NCI-H1092 (cell line): ENCODE measurements around the gene PTP4A1.
"Not testable (repeated sequence)": the region's sequence is repeated elsewhere in the genome, so short reads cannot be mapped to it uniquely, and the experiment has no call there.

Experiments used
- DNase-seq: peaks from one replicate; lab custom pipeline; 2025; lab: John Stamatoyannopoulos, UW

PTP4A1 gene

GRCh38 chr6:63572044-63572746, at the start of gene PTP4A1, which contains the start of gene LOC128125822:
Gene PTP4A1 (plus strand): TSS chr6:63572480. CDS start chr6:63576881, 4,401 bp downstream.
Gene LOC128125822 (plus strand): TSS chr6:63572480.
- DNase-seq: peak; percentile 78

DNA sequence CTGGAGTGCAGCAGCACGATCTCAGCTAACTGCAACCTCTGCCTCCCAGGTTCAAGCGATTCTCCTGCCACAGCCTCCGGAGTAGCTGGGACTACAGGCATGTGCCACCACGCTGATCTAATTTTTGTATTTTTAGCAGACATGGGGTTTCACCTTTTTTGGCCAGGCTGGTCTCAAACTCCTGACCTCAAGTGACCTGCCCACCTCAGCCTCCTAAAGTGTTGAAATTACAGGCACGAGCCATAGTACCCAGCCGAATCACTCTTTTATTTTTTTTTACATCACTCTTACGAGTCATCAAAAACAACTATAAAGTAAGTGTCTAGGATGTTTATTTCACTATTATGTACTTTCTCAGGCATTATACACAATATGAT, 49.4 kb upstream of the PTP4A1 start:
- not testable (repeated sequence) for DNase-seq

DNA sequence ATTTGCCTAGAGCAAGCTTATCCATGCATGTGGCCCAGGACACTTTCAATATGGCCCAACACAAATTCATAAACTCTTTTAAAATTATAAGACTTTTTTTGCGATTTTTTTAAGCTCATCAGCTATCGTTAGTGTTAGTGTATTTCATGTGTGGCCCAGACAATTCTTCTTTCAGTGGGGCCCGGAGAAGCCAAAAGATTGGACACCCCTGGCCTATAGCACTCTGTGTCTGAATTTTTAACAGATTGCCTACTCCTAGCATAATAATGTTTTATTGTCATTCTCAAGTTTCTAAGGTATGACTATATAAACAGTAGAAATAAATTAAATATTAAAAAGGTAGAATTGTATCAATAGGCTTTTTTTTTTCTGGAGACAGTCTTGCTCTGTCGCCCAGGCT, 48.6 kb upstream of the PTP4A1 start:
- DNase-seq: no peak

GRCh38 chr6:63525186-63525878, 46.9 kb upstream of the PTP4A1 start:
- DNase-seq: no peak

DNA sequence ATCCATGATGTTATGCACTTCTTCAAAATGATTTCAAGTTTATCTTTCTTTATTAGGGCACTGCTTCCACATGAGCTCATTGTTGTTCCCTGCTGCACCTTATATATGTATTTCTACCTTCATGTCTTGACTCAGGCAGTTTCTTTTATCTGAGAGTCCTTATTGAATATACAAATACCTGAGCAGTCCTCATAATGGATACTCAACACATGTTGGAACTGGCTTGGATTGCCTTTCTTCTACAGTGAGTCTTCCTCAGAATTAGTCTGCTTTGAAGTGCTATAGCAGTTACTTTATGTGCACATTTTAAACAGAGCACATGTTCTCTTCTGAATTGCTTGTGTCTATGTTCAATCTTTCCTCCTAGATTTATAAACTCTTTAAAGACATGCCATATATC, 45.3 kb upstream of the PTP4A1 start:
- no peak for DNase-seq

DNA sequence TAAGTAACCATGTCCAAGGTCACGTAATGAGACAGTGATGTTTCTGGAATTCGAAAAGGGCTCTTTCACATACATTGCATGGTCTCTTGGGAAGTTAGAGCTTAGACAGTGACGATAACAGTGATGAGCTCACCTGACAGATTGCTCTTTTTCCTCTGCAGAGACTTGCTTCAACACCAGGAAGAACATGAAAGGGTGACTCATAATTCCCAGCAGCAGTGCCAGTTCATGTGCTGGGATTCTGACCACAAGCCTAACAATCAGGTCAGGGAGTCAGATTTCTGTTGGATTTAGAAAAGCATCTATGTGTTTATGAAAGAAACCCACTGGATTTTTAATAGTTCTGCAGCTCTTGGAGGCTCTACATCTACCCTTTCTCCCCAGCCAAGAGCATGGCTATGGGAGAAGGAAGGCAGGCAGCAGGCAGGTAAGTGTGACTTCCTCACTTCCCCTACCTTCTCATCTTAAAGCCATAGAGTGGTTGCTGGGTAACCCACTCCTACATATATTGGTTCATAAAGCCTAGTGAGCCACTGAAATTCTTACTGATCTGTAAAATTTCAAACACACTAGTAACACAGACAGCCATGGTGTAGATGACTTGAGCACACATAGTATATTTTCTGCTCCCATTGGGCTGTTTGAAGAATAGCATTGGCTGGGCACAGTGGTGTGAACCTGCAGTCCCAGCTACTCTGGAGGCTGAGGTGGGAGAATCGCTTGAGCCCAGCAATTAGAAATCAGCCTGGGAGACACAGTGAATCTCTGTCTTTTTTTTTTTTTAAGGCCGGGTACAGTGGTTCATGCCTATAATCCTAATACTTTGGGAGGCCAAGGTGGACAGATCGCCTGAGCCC, 44.4 kb upstream of the PTP4A1 start:
- DNase-seq: no peak

DNA sequence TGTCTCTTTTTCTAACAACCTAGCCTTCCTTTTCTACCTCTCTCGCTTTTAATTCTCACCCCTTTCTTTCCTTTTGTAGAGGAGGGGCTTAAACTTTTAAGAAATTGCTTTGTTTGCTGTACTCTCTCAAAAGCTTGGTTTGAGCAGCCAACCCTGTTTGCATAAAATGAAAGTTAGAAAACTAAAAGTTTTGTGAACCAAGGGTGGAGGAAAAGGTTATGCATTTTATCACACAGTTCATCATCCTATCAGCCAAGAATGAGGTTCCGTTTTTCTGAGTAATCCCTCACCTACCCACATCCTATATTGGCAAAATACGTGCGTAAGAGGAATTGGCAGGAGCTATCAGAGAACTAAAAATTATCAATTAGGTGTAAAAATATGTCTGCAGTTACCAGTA, 42.8 kb upstream of the PTP4A1 start:
- no peak for DNase-seq

- no peak for DNase-seq
Observed at GRCh38 chr6:63530182-63530581, 42.1 kb upstream of the PTP4A1 start.

DNA sequence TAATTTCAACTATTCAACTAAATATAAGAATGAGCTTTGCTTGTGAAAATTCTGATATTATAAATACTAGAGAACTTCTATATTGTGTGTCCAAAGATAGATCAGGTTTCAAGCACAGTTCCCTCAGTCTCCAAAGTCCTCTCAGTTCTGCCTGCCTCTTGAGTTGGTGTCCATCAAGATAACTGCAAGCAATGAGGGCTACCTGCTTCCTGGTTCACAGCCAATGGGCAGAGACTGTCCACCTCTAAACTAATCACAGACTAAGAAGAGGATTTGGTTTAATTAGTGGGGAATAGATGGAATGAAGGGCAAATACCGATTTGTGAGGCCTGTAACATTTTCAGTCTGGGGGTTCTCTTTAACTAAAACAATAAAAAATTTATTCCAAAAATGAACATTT, 41.3 kb upstream of the PTP4A1 start:
- DNase-seq: no peak

DNA sequence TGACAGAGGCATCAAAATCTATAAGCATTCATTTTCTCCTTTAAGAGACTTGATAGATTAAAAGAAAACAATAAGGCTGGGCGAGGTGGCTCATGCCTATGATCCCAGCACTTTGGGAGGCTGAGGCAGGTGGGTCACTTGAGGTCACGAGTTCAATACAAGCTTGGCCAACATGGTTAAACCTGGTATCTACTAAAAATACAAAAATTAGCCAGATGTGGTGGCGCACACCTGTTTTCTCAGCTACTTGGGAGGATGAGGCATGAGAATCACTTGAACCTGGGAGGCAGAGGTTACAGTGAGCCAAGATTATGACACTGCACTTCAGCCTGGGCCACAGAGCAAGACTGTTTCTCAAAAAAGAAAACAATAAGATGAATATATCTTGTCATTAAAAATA, 39.3 kb upstream of the PTP4A1 start:
- no peak for DNase-seq

- DNase-seq: no peak
Observed at GRCh38 chr6:63533952-63534351, 38.3 kb upstream of the PTP4A1 start.

DNA sequence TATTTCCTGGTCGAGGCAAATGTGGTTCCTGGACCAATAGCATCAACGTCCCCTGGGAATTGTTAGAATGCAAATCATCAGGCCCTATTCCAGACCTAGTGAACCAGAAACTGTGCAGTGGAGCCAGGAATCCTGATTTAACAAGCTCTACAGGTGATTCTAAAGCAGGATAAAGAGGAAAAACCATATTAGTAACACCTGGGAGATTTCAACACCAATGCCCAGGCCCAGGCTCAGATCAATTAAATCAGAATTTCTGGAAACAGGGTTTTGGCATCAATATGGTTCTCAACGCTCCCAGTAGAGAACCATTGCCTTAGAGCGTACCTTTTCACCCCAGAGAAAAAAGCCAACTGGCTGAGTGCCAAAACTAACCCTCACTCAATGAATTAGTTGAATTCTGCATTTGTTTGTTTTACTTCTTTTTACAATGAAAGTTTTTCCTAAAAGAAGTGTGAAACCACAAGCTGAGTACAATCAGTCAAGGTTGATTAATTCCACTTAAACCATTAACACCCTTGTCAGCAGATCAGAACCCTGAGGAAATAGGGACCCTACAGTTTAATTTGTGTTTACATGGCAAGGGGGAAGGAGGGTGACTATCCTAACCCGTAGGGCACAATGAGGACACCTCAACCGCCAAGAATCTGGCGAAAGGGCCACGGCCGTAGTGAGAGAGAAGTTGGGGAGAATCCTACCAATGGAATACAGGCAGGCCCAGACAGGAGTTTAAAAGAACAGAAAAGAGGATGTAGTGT, 34.9 kb upstream of the PTP4A1 start:
- no peak for DNase-seq

- no peak for DNase-seq
Observed at GRCh38 chr6:63537959-63538300, 34.4 kb upstream of the PTP4A1 start.

GRCh38 chr6:63538550-63538949, 33.7 kb upstream of the PTP4A1 start:
- no peak for DNase-seq

DNA sequence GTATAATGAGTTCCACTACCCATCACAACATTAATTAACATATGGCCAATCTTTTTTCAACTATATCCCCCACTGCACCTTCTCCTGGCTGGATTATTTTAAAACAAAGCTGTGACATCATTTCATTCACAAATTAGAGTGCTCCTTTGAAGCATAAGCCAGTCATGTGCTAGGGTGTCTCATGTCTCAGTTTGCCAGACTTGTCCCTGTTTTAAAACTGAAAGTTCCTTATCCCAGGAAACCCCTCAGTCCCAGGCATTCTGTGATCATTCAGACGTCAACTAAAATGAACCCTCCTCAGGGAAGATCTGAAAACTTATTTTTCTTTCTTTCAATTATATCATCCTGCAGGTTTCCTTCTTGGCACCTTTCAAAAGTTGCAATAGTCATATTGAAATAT, 29.3 kb upstream of the PTP4A1 start:
- no peak for DNase-seq

DNA sequence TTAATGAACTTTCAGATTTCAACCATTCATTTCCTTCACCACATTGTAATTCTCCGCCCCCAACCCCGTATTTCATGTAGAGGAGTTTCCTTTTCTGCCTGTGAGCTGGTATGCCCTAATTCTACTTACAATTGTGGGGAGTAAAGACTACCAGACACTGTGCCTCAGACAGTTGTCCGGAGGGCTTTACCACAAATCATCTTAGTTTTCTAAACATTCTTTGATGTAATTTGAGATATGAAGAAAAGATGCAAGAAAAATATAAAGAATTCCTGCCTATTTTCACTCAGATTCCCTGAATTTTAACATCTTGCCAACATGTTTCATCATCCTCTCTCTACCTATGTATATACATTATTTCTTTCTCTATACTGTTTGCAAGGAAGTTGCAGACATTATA, 28.3 kb upstream of the PTP4A1 start:
- no peak for DNase-seq

DNA sequence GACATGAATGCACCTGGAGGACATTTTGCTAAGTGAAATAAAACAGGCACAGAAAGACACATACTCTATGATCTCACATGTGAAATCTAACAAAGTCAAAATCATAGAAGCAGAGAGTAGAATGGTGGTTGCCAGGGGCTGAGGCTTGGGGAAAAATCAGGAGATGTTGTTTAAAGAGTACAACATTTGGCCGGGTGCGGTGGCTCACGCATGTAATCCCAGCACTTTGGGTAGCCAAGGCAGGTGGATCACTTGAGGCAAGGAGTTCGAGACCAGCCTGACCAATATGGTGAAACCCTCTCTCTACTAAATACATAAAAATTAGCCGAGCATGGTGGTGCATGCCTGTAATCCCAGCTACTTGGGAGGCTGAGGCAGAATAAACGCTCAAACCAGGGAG, 26.0 kb upstream of the PTP4A1 start:
- no peak for DNase-seq

- DNase-seq: no peak
Observed at GRCh38 chr6:63546697-63547096, 25.6 kb upstream of the PTP4A1 start.

DNA sequence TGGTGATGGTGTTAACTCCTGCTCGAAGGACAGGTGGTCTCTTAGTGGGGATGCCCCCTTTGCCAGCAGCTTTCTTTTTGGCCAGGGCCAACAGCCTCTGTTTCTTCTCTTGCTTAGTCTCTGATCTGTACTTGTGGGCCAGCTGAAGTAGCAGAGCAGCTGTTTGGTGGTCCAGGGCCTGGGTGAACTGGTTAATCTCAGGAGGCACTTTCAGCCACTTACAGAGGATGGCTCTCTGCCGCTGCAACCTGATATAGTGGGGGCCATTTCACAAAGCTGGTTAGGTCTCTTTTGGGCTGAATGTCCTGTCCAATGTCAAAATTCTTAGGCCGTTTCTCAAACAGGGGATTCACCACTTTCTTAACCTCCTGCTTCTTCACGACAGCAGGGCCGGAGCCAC, 23.2 kb upstream of the PTP4A1 start:
- DNase-seq: no peak

GRCh38 chr6:63553208-63553607, 19.1 kb upstream of the PTP4A1 start:
- DNase-seq: no peak

GRCh38 chr6:63553900-63554299, 18.4 kb upstream of the PTP4A1 start:
- no peak for DNase-seq

DNA sequence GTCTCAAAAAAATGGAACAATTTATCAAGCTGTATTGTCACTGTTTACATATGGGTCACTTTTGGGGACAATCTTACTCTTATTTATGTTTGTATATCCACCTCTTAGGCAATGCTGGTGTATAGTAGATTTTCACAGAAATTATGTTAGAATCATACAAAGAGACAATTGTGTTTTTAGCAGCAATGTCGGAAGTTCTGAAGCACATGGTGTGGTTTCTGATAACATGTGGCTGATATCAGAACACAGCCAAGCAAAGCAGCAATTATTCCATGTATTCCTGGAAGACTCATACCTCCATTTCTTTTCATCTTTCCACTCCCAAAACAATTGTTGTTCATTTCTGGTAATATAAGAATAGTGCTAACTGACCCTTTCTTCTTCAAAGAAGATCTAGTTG, 17.5 kb upstream of the PTP4A1 start:
- DNase-seq: no peak
